IPS-18c (cell line): ENCODE measurements around the gene TIMM13.

Experiments
- H3K4me3 ChIP-seq: 2 replicates; pipeline ENCODE4 v1.7.0; 2013; ENCODE audit warnings: low read depth, mild to moderate bottlenecking, low read length, moderate library complexity; ENCODE audit not compliant: insufficient read depth
- H3K9me3 ChIP-seq: one replicate; pipeline ENCODE4 v1.6.1; 2013; ENCODE audit warnings: mild to moderate bottlenecking, low read length, moderate library complexity; ENCODE audit not compliant: control insufficient read depth, insufficient read depth

Gene TIMM13

DNA sequence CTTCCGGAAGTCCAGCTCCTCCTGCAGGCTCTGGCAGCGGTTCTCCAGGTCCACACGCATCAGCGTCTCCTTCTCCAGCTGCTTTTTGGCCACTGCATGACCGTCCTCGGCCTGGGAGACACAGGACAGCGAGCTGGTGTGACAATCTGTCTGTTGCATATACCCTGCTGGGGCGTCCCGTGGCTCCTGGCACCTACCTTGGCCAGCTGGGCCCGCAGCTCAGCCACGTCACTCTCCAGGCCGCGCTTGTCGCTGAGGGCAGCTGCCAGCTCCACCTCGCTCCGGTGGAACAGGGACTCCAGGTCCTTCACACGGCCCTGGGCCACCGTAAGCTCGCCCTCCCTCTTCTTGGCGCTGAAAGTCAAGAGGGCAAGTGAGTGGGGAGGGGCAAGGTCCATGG, 10.8 kb upstream of the TIMM13 start:
- Histone ChIP-seq H3K4me3 (no peak overlapping the region), H3K9me3 (no peaks in the 10 kb centered on the region)

GRCh38 chr19:2436926-2437325, 9.5 kb upstream of the TIMM13 start:
- Histone ChIP-seq H3K4me3 (no peak overlapping the region), H3K9me3 (no peaks in the 10 kb centered on the region)

GRCh38 chr19:2436384-2436783, 9.0 kb upstream of the TIMM13 start:
- Histone ChIP-seq H3K9me3 (no peaks in the 10 kb centered on the region), H3K4me3 (no peak overlapping the region)

DNA sequence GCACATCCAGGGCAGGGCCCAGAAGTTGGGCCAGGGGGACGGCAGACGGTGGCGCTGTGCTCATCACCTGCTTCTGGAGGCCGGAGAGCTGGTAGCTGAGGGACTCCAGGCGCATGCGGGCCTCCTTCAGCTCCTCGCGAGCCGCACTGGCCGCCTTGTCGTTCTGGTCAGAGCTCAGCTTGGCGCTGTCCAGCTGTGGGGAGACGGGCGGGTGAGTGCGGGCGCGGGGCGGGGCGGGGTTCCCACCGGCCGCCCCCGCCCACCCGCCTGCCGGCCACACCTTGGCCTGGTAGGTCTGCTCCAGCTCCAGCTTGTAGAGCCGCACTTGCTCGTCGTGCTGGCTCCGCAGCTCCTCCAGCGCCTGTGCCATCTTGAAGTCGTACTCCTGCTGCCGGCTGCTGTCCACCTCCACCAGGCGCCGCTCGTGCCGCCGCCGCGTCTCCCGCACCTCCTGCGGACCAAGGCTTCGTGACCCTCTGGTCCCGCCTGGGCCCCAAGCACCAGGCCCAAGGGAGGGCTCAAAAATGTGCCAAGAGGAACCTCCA, 7.4 kb upstream of the TIMM13 start:
- Histone ChIP-seq H3K9me3 (no peaks in the 10 kb centered on the region), H3K4me3 (no peak overlapping the region)

- no peaks in the 10 kb centered on the region for H3K9me3 ChIP-seq
- no peak overlapping the region for H3K4me3 ChIP-seq
These were observed 6.9 kb upstream of the TIMM13 start for GRCh38 chr19:2434267-2434666.

GRCh38 chr19:2433854-2434253, 6.5 kb upstream of the TIMM13 start:
- H3K4me3 ChIP-seq = no peak overlapping the region
- H3K9me3 ChIP-seq = no peaks in the 10 kb centered on the region

GRCh38 chr19:2432131-2432848, 4.9 kb upstream of the TIMM13 start:
- no peak overlapping the region for H3K4me3 ChIP-seq
- no peaks in the 10 kb centered on the region for H3K9me3 ChIP-seq

GRCh38 chr19:2431318-2432055, 4.1 kb upstream of the TIMM13 start:
- H3K4me3 ChIP-seq = no peak overlapping the region
- H3K9me3 ChIP-seq = no peaks in the 10 kb centered on the region

GRCh38 chr19:2429917-2430535, 2.6 kb upstream of the TIMM13 start:
- H3K9me3 ChIP-seq = no peaks in the 10 kb centered on the region
- no peak overlapping the region for H3K4me3 ChIP-seq

GRCh38 chr19:2428756-2429711, 1.6 kb upstream of the TIMM13 start:
- 0 out of 2 replicates have a peak overlapping the region, but pooled peaks have one; percentile 38 for H3K4me3 ChIP-seq

GRCh38 chr19:2428321-2428690, 920 bp upstream of the TIMM13 start:
- peak overlapping the region; percentile 38; the same call in 1 of the 2 replicates for H3K4me3 ChIP-seq
- no peaks in the 10 kb centered on the region for H3K9me3 ChIP-seq

More at GRCh38 chr19:2428756-2429711, 1.6 kb upstream of the TIMM13 start:
- H3K9me3 ChIP-seq = no peaks in the 10 kb centered on the region

DNA sequence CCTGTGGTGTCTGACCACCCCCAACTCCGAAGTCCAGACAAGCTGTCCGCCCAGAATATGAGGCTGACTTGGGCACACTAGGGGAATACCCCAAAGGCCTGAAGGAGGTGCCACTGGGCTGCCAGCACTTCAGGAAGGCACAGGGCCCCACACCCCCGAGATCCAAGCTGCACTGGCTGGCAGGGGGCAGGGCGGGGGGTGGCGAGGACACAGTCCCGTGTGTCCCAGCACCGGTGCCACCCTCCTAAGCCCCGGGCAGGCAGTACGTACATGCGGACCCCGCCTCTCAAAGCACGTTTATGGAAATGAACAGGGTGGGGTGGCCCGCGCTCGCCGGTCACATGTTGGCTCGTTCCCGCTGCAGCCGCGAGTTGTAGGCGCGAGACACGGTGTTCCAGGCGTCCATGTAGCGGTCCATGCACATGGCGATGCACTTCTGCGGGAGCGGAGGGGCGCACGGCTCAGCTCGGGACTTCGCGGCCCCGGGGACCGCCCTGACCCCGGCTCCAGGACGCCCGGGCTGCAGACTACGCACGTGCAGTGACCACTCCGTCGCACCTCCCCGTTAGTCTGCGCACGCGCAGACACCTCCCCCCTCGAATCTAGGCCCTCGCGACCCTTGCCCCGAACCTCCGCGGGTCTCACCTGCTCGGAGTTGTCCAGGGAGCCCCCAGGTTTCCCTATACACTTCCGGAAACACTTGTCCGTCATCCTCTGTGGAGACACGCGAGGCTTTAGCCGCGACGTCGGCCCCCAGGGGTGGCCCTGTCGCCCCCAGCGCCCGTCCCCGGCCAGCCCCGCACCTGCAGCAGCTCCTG, 566 bp downstream of the TIMM13 start:
- Histone ChIP-seq H3K4me3 (peak overlapping the region; percentile 92), H3K9me3 (no peaks in the 10 kb centered on the region)

DNA sequence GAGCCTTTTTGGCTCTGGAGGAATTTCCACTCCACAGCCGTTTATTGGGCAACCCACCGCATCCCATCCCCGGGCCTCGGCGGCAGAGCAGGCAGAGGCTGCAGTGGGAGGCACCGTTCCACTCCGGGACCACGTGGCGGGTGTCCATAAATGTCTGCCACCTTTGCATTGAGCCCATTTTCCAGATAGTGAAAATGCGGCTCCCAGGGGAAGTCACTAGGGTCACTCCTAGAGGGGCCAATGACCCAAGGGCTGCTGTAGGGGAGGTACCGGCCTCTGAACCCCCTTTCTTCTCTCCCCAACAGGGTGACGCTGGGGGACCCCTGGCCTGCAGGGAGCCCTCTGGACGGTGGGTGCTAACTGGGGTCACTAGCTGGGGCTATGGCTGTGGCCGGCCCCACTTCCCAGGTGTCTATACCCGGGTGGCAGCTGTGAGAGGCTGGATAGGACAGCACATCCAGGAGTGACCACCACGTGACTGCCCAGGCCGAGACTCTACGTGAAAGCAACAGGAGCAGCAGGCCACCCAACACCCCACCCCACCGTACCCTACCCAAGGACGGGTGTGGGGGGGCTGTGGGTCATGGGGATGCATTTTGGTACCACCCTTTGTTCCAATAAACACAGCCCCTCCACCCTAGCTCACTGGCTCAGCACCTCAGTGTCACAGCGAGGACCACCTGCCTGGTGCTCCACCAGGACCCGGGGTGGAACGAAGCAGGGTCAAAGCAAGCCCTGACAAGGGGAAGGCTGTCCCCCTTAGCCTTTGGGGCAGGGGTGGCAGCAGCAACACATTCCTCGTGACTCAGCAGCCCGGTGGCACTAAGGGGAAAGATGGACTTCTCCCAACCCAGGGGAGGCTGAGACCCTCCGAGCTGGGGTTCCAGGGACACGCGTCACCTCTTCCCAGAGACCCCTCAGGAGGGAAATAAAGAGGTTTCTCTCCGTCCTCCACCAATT, 1.5 kb downstream of the TIMM13 start:
- peak overlapping the region; percentile 92 for H3K4me3 ChIP-seq

DNA sequence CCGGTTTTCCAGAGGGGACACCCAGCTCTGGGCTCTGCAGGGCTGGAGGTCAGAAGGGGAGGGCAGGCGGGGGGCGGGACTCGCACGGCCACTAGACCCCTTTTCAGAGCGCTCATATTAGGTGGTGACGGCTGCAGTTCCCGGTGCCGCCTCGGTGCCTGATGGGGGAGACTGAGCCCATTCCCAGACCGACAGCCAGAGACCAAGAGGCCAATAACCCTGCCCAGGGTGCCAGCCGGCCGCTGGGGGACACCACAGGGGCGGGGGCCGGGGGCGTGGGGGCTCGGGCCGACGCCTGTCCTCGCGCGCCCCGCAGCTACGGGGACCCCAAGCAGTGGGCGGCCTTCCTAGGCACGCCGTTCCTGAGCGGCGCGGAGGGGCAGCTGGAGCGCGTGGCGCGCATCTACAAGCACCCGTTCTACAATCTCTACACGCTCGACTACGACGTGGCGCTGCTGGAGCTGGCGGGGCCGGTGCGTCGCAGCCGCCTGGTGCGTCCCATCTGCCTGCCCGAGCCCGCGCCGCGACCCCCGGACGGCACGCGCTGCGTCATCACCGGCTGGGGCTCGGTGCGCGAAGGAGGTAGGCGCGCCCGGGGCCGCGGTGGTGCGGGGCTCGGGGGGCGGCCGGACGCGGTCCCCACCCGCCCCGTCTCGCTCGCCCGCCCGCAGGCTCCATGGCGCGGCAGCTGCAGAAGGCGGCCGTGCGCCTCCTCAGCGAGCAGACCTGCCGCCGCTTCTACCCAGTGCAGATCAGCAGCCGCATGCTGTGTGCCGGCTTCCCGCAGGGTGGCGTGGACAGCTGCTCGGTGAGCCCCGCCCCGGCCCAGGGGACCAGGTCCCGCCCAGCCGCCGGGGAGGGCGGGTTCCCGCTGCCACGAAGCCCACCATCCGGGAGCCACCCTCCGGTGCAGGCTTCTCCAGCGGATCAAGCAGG, 2.4 kb downstream of the TIMM13 start:
- H3K9me3 ChIP-seq = no peaks in the 10 kb centered on the region
- peak overlapping the region; percentile 46; the same call in 1 of the 2 replicates for H3K4me3 ChIP-seq

More for the DNA sequence above, 1.5 kb downstream of the TIMM13 start:
- no peaks in the 10 kb centered on the region for H3K9me3 ChIP-seq
